Measurements from ENCODE around the gene PIP5K1B.

GRCh38 chr9:68836788-68837187, 131.7 kb downstream of the PIP5K1B start:
- TF ChIP-seq CTCF (IDR thresholded peaks at IDR 0.05) (no peak), TCF7L2 (IDR thresholded peaks at IDR 0.05; ENCODE audit: low read depth, low read length) (no peak), REST (IDR thresholded peaks at IDR 0.05; ENCODE audit: insufficient read depth in 1 of 2, low read depth in 2 of 2, low read length in 1 of 2) (no peak)
